HepG2 (cell line): ENCODE data around the gene SEPTIN10. TPM values are rescaled to one million over a fixed set of nuclear protein-coding genes. Genes with fewer than 3 reads are reported as not detected.

Experiments used
- BRCA1 ChIP-seq: sonication (generic); formaldehyde crosslinking; IDR thresholded peaks from 2 replicates; pipeline ENCODE4 v1.4.0; 2020; ENCODE audit warnings: missing genetic modification reagents
- CC2D1A ChIP-seq: sonication (generic); formaldehyde crosslinking; IDR thresholded peaks from 2 replicates; pipeline ENCODE4 v1.8.1; 2023; ENCODE audit warnings: mild to moderate bottlenecking, missing genetic modification reagents
- ETV5 ChIP-seq: IDR thresholded peaks from 2 replicates; pipeline ENCODE4 v1.6.1; 2018; ENCODE audit warnings: missing biosample characterization, missing genetic modification reagents, inconsistent platforms, borderline replicate concordance
- GATAD1 ChIP-seq: IDR thresholded peaks from 2 replicates; pipeline ENCODE4 v1.6.1; 2016; ENCODE audit warnings: missing genetic modification reagents, missing compliant biosample characterization
- HNRNPLL ChIP-seq: fragments of 200-400 bp; formaldehyde crosslinking; IDR thresholded peaks from 2 replicates; pipeline ENCODE4 v1.6.1; 2017; ENCODE audit warnings: mild to moderate bottlenecking, low read depth, low read length; ENCODE audit not compliant: poor library complexity, severe bottlenecking
- MLLT10 ChIP-seq: sonication (generic); formaldehyde crosslinking; IDR thresholded peaks from 2 replicates; pipeline ENCODE4 v1.4.0; 2020; ENCODE audit warnings: missing genetic modification reagents
- RBFOX2 ChIP-seq: fragments of 200-400 bp; formaldehyde crosslinking; IDR thresholded peaks from 2 replicates; pipeline ENCODE4 v1.6.1; 2017; ENCODE audit warnings: low read depth, mild to moderate bottlenecking, low read length
- SSRP1 ChIP-seq: IDR thresholded peaks from 2 replicates; pipeline ENCODE4 v1.6.1; 2016; ENCODE audit warnings: control low read depth
- ZFAT ChIP-seq: sonication (generic); formaldehyde crosslinking; conservative IDR thresholded peaks from 2 replicates; pipeline ENCODE4 v1.8.1; 2023; ENCODE audit warnings: missing genetic modification reagents, inconsistent platforms
- ZFP90 ChIP-seq: sonication (generic); formaldehyde crosslinking; IDR thresholded peaks from 2 replicates; pipeline ENCODE4 v1.8.0; 2022; ENCODE audit warnings: missing genetic modification reagents, mild to moderate bottlenecking, inconsistent platforms, borderline replicate concordance
- ZMYM2 ChIP-seq: sonication (generic); formaldehyde crosslinking; IDR thresholded peaks from 2 replicates; pipeline ENCODE4 v1.8.0; 2022; ENCODE audit warnings: mild to moderate bottlenecking, missing genetic modification reagents
- ZNF253 ChIP-seq: sonication (generic); formaldehyde crosslinking; IDR thresholded peaks from 2 replicates; pipeline ENCODE4 v1.8.0; 2022; ENCODE audit warnings: mild to moderate bottlenecking, missing genetic modification reagents, borderline replicate concordance
- ZNF296 ChIP-seq: sonication (generic); formaldehyde crosslinking; conservative IDR thresholded peaks from 2 replicates; pipeline ENCODE4 v1.5.0; 2020; ENCODE audit warnings: mild to moderate bottlenecking, missing genetic modification reagents
- ZNF33A ChIP-seq: sonication (generic); formaldehyde crosslinking; IDR thresholded peaks from 2 replicates; pipeline ENCODE4 v1.5.1; 2020; ENCODE audit warnings: missing genetic modification reagents, mild to moderate bottlenecking, moderate library complexity, borderline replicate concordance
- ZNF672 ChIP-seq: sonication (generic); formaldehyde crosslinking; IDR thresholded peaks from 2 replicates; pipeline ENCODE4 v1.8.1; 2022; ENCODE audit warnings: missing genetic modification reagents
- ZNF792 ChIP-seq: IDR thresholded peaks from 2 replicates; pipeline ENCODE4 v1.6.1; 2016
- ZSCAN12 ChIP-seq: sonication (generic); formaldehyde crosslinking; IDR thresholded peaks from 2 replicates; pipeline ENCODE4 v1.9.0; 2021; ENCODE audit warnings: mild to moderate bottlenecking, missing genetic modification reagents
- polyA plus RNA-seq, 8 experiments: library from polyadenylated mRNA; depleted of rRNA in 3 of 8; stranded (reverse) in 7 of 8; unstranded in 1 of 8; fragments of >200 nt; fragmentation: Illumina TruSeq in 4 of 8; extraction: Trizol in 4 of 8; gene quantifications; 2 replicates each; pipeline versions ENCODE4 v1.2.1 to v1.2.3, GENCODE V29; 2011 to 2016; ENCODE audit warnings: low read depth in 4 of 8, missing spikeins in 1 of 8, mixed read lengths in 1 of 8; ENCODE audit not compliant: insufficient read depth in 1 of 8
- total RNA-seq, 5 experiments: library from RNA; depleted of rRNA; stranded (reverse); fragments of >200 nt; fragmentation: Illumina TruSeq; extraction: Trizol; gene quantifications; 2 replicates each; pipeline ENCODE4 v1.2.3, GENCODE V29; 2016; ENCODE audit warnings: low read depth in 1 of 5
- TF ChIP-seq, protein P1 (sequence below): sonication (generic); formaldehyde crosslinking; conservative IDR thresholded peaks from 2 replicates; pipeline ENCODE4 v1.8.0; 2022; ENCODE audit warnings: low read depth, missing genetic modification reagents
- TF ChIP-seq, protein P2 (sequence below): sonication (generic); formaldehyde crosslinking; IDR thresholded peaks from 2 replicates; pipeline ENCODE4 v1.4.0; 2020; ENCODE audit warnings: missing genetic modification reagents
- TF ChIP-seq, protein P3 (sequence below): sonication (generic); formaldehyde crosslinking; IDR thresholded peaks from 2 replicates; pipeline ENCODE4 v1.4.0; 2020; ENCODE audit warnings: mild to moderate bottlenecking, missing genetic modification reagents
- TF ChIP-seq, protein P4 (sequence below): sonication (generic); formaldehyde crosslinking; IDR thresholded peaks from 2 replicates; pipeline ENCODE4 v1.5.0; 2020; ENCODE audit warnings: mild to moderate bottlenecking, missing genetic modification reagents, borderline replicate concordance
- TF ChIP-seq, protein P5 (sequence below): sonication (generic); formaldehyde crosslinking; conservative IDR thresholded peaks from 2 replicates; pipeline ENCODE4 v1.4.0; 2020; ENCODE audit warnings: missing genetic modification reagents
- TF ChIP-seq, protein P6 (sequence below): sonication (generic); formaldehyde crosslinking; IDR thresholded peaks from 2 replicates; pipeline ENCODE4 v1.8.0; 2022; ENCODE audit warnings: mild to moderate bottlenecking, missing genetic modification reagents, moderate library complexity

The SEPTIN10 gene
- total and polyA plus RNA-seq, 2 of the 13 experiments (the other 11 are each of a cell fraction or from before 2014, with no cell fraction given) = 45.8 to 67.5 TPM

DNA sequence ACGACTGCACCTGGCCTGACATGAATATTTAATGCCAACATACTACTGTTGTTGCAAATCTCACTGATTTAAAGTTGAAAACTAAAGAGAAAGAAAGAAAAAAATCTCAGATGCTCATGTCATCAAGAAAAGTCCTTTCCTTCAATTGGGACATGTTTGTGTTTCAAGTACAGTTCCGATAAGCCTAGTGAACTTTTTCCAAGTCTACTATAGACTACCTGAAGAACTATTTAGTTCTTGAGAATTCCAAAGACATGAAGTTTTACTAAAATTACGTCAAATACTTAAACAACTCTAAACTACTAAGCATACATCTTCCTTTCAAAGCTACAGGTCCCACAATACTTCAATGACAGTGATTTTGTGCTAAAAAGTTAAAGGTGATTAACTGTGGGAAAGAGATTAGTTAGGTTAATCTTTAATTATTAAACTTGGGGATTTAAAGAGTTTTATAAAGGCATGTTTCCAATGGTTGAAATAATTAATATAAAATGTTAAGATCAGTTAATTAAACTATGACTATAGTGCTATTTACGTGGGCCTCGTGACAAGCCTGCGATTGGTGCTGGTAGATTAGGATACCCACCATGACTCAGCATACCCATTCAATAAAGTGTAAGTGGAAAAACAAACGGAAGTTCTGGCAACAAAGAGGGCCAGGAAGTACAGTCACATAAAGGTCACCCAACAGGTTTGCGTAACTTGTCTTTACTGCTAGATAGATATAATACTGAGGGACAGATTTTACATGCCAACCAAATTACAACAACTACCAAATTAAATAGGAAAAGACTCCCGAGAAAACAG, 55.5 kb downstream of the SEPTIN10 start (continued):
- TF ChIP-seq, protein P1, sequence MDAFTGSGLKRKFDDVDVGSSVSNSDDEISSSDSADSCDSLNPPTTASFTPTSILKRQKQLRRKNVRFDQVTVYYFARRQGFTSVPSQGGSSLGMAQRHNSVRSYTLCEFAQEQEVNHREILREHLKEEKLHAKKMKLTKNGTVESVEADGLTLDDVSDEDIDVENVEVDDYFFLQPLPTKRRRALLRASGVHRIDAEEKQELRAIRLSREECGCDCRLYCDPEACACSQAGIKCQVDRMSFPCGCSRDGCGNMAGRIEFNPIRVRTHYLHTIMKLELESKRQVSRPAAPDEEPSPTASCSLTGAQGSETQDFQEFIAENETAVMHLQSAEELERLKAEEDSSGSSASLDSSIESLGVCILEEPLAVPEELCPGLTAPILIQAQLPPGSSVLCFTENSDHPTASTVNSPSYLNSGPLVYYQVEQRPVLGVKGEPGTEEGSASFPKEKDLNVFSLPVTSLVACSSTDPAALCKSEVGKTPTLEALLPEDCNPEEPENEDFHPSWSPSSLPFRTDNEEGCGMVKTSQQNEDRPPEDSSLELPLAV (CRISPR knock-in tag) = no peak
- TF ChIP-seq ETV5 (peak; percentile 99), ZFP90 (CRISPR knock-in tag) (no peak), HNRNPLL (no peak), CC2D1A (CRISPR knock-in tag) (no peak), ZSCAN12 (no peak), ZMYM2 (CRISPR knock-in tag) (peak; percentile 76; the same call in 1 of the 2 replicates), MLLT10 (no peak), ZNF253 (no peak), SSRP1 (CRISPR knock-in tag) (no peak), ZNF33A (no peak), RBFOX2 (no peak), ZNF792 (peak; percentile 79), GATAD1 (CRISPR knock-in tag) (0 out of 2 replicates have a peak, but pooled peaks have one; percentile 41), ZNF672 (no peak), BRCA1 (no peak), ZFAT (CRISPR knock-in tag) (no peak), ZNF296 (CRISPR knock-in tag) (no peak)
- TF ChIP-seq, protein P2, sequence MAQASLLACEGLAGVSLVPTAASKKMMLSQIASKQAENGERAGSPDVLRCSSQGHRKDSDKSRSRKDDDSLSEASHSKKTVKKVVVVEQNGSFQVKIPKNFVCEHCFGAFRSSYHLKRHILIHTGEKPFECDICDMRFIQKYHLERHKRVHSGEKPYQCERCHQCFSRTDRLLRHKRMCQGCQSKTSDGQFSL (CRISPR knock-in tag) = no peak
- TF ChIP-seq, protein P3, sequence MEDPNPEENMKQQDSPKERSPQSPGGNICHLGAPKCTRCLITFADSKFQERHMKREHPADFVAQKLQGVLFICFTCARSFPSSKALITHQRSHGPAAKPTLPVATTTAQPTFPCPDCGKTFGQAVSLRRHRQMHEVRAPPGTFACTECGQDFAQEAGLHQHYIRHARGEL (CRISPR knock-in tag) = no peak
- TF ChIP-seq, protein P4, sequence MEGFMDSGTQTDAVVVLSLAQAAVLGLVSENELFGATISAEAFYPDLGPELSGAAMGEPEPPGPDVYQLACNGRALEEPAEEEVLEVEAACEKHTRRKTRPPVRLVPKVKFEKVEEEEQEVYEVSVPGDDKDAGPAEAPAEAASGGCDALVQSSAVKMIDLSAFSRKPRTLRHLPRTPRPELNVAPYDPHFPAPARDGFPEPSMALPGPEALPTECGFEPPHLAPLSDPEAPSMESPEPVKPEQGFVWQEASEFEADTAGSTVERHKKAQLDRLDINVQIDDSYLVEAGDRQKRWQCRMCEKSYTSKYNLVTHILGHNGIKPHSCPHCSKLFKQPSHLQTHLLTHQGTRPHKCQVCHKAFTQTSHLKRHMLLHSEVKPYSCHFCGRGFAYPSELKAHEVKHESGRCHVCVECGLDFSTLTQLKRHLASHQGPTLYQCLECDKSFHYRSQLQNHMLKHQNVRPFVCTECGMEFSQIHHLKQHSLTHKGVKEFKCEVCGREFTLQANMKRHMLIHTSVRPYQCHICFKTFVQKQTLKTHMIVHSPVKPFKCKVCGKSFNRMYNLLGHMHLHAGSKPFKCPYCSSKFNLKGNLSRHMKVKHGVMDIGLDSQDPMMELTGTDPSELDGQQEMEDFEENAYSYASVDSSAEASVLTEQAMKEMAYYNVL (CRISPR knock-in tag) = no peak
- TF ChIP-seq, protein P5, sequence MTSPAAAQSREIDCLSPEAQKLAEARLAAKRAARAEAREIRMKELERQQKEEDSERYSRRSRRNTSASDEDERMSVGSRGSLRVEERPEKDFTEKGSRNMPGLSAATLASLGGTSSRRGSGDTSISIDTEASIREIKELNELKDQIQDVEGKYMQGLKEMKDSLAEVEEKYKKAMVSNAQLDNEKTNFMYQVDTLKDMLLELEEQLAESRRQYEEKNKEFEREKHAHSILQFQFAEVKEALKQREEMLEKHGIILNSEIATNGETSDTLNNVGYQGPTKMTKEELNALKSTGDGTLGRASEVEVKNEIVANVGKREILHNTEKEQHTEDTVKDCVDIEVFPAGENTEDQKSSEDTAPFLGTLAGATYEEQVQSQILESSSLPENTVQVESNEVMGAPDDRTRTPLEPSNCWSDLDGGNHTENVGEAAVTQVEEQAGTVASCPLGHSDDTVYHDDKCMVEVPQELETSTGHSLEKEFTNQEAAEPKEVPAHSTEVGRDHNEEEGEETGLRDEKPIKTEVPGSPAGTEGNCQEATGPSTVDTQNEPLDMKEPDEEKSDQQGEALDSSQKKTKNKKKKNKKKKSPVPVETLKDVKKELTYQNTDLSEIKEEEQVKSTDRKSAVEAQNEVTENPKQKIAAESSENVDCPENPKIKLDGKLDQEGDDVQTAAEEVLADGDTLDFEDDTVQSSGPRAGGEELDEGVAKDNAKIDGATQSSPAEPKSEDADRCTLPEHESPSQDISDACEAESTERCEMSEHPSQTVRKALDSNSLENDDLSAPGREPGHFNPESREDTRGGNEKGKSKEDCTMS = no peak
- TF ChIP-seq, protein P6, sequence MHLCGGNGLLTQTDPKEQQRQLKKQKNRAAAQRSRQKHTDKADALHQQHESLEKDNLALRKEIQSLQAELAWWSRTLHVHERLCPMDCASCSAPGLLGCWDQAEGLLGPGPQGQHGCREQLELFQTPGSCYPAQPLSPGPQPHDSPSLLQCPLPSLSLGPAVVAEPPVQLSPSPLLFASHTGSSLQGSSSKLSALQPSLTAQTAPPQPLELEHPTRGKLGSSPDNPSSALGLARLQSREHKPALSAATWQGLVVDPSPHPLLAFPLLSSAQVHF (CRISPR knock-in tag) = no peak
